ENCODE data around the gene WWC2.

- no peak for TF ChIP-seq YY1 (IDR thresholded peaks at IDR 0.05; ENCODE audit: insufficient read depth, insufficient read length)
- TF ChIP-seq ZNF274 (IDR thresholded peaks at IDR 0.05; ENCODE audit: low read depth, low read length): no peak
- no peak for TF ChIP-seq SUZ12 (IDR thresholded peaks at IDR 0.05; ENCODE audit: extremely low read depth, insufficient read depth, insufficient read length)
Measured at GRCh38 chr4:183080372-183081115, 18.5 kb upstream of the WWC2 start.
